ENCODE results near the gene BIK.

The BIK gene

GRCh38 chr22:43088984-43089717, 21.4 kb upstream of the BIK start, which contains the start of gene TTLL1:
Gene TTLL1, minus strand, starts transcription at chr22:43089391. Its CDS starts 13,805 bp downstream, at chr22:43075586.
- Histone ChIP-seq H3K4me2 (ENCODE audit: insufficient read depth, low read length) (peak within 1 kb of the TSS; percentile 70), H2AFZ (ENCODE audit: low read depth, low read length) (peak within 1 kb of the TSS; percentile 94), H3K4me1 (ENCODE audit: insufficient read depth, low read length) (peaks cover 16% of the 10 kb centered on the region), H3K9ac (ENCODE audit: low read depth, low read length) (peak within 1 kb of the TSS; percentile 51), H3K4me3 (ENCODE audit: low read depth in 1 of 2, low read length in 2 of 2) (peak within 1 kb of the TSS; percentile 24 to 64; a peak in 3 of 4 replicates), H3K36me3 (ENCODE audit: insufficient read depth, low read length) (no peaks in the 10 kb centered on the region), H3K9me3 (ENCODE audit: insufficient read depth, low read length, severe bottlenecking) (no peaks in the 10 kb centered on the region), H3K27ac (ENCODE audit: low read length) (peak within 1 kb of the TSS; percentile 77), H4K20me1 (ENCODE audit: insufficient read depth, low read length) (no peaks in the 10 kb centered on the region), H3K79me2 (ENCODE audit: insufficient read depth, low read length) (peaks cover 3% of the 10 kb centered on the region; the same call in 1 of the 2 replicates), H3K27me3 (ENCODE audit: insufficient read depth, low read length, poor library complexity) (no peaks in the 10 kb centered on the region)
- DNase-seq = peak; percentile 93
- no peak for TF ChIP-seq EZH2 (IDR thresholded peaks at IDR 0.05; ENCODE audit: borderline replicate concordance, low read depth, low read length, severe bottlenecking)
- peak; percentile 96 for ATAC-seq (ENCODE audit: insufficient read depth, low read depth)

- Histone ChIP-seq H3K9ac (ENCODE audit: low read depth, low read length) (no peak overlapping the region), H3K36me3 (ENCODE audit: insufficient read depth, low read length) (no peaks in the 10 kb centered on the region), H4K20me1 (ENCODE audit: insufficient read depth, low read length) (no peaks in the 10 kb centered on the region), H3K27ac (ENCODE audit: low read length) (no peak overlapping the region), H3K4me2 (ENCODE audit: insufficient read depth, low read length) (peak overlapping the region; percentile 70; the same call in 1 of the 2 replicates), H3K27me3 (ENCODE audit: insufficient read depth, low read length, poor library complexity) (no peaks in the 10 kb centered on the region), H3K9me3 (ENCODE audit: insufficient read depth, low read length, severe bottlenecking) (no peaks in the 10 kb centered on the region), H3K4me3 (ENCODE audit: low read depth in 1 of 2, low read length in 2 of 2) (no peak overlapping the region; a peak in 1 of 4 replicates), H2AFZ (ENCODE audit: low read depth, low read length) (peak overlapping the region; percentile 59; the same call in 1 of the 2 replicates), H3K79me2 (ENCODE audit: insufficient read depth, low read length) (peaks cover 3% of the 10 kb centered on the region; the same call in 1 of the 2 replicates), H3K4me1 (ENCODE audit: insufficient read depth, low read length) (peaks cover 16% of the 10 kb centered on the region)
- ATAC-seq (ENCODE audit: insufficient read depth, low read depth) (peak; percentile 27), DNase-seq (peak; percentile 61)
- TF ChIP-seq CTCF (IDR thresholded peaks at IDR 0.05; ENCODE audit: borderline replicate concordance, extremely low read depth, low read length, poor library complexity, severe bottlenecking) (peak; percentile 70), EZH2 (IDR thresholded peaks at IDR 0.05; ENCODE audit: borderline replicate concordance, low read depth, low read length, severe bottlenecking) (no peak)
These were observed 20.3 kb upstream of the BIK start for GRCh38 chr22:43090130-43090789.

GRCh38 chr22:43092085-43092484, 18.5 kb upstream of the BIK start:
- no peak for DNase-seq
- peaks cover 3% of the 10 kb centered on the region; the same call in 1 of the 2 replicates for H3K79me2 ChIP-seq (ENCODE audit: insufficient read depth, low read length)

More at GRCh38 chr22:43092085-43092484, 18.5 kb upstream of the BIK start:
- H3K27ac ChIP-seq (ENCODE audit: low read length) = no peak overlapping the region
- H3K27me3 ChIP-seq (ENCODE audit: insufficient read depth, low read length, poor library complexity) = no peaks in the 10 kb centered on the region
- no peak overlapping the region for H3K9ac ChIP-seq (ENCODE audit: low read depth, low read length)
- H3K9me3 ChIP-seq (ENCODE audit: insufficient read depth, low read length, severe bottlenecking) = peaks cover 7% of the 10 kb centered on the region
- H3K4me2 ChIP-seq (ENCODE audit: insufficient read depth, low read length) = no peak overlapping the region
- no peaks in the 10 kb centered on the region for H4K20me1 ChIP-seq (ENCODE audit: insufficient read depth, low read length)
- ATAC-seq (ENCODE audit: insufficient read depth, low read depth) = no peak
- H3K4me1 ChIP-seq (ENCODE audit: insufficient read depth, low read length) = peaks cover 16% of the 10 kb centered on the region
- TF ChIP-seq CTCF (IDR thresholded peaks at IDR 0.05; ENCODE audit: borderline replicate concordance, extremely low read depth, low read length, poor library complexity, severe bottlenecking) = no peak
- no peak for TF ChIP-seq EZH2 (IDR thresholded peaks at IDR 0.05; ENCODE audit: borderline replicate concordance, low read depth, low read length, severe bottlenecking)
- no peak overlapping the region for H3K4me3 ChIP-seq (ENCODE audit: low read depth in 1 of 2, low read length in 2 of 2)
- H3K36me3 ChIP-seq (ENCODE audit: insufficient read depth, low read length) = no peaks in the 10 kb centered on the region
- no peak overlapping the region for H2AFZ ChIP-seq (ENCODE audit: low read depth, low read length)

All from DND-41 (cell line).